CD4-positive, alpha-beta T cell treated with Interleukin-2 at 100 ng/mL for 4 hours (primary cell): Measurements from ENCODE around the gene ANTKMT.
"Not testable (repeated sequence)": the region's sequence is repeated elsewhere in the genome, so short reads cannot be mapped to it uniquely, and the experiment has no call there.

ENCODE experiments used
- DNase-seq: peaks from one replicate; pipeline ENCODE4 v3.0.0-alpha.2; 2020; ENCODE audit warnings: low spot score

The ANTKMT gene

GRCh38 chr16:743794-744500, 23.0 kb downstream of the ANTKMT start:
- no peak for DNase-seq

GRCh38 chr16:745739-746138, 24.8 kb downstream of the ANTKMT start:
- DNase-seq, result no peak

GRCh38 chr16:746637-747036, 25.7 kb downstream of the ANTKMT start:
- DNase-seq, result no peak

- no peak for DNase-seq
Observed at GRCh38 chr16:747978-748746, 27.2 kb downstream of the ANTKMT start.

GRCh38 chr16:749010-749409, 28.1 kb downstream of the ANTKMT start:
- DNase-seq, result no peak

GRCh38 chr16:750485-750884, 29.5 kb downstream of the ANTKMT start:
- DNase-seq, result no peak

GRCh38 chr16:751152-752006, 30.4 kb downstream of the ANTKMT start:
- DNase-seq, result no peak

- DNase-seq, result no peak
Observed at GRCh38 chr16:752007-752312, 31.0 kb downstream of the ANTKMT start.

- DNase-seq, result not testable (repeated sequence)
Observed at GRCh38 chr16:754121-754607, 33.2 kb downstream of the ANTKMT start.

- no peak for DNase-seq
Observed at GRCh38 chr16:754656-755055, 33.7 kb downstream of the ANTKMT start.

- DNase-seq, result no peak
Observed at GRCh38 chr16:756428-756827, 35.5 kb downstream of the ANTKMT start.

GRCh38 chr16:759110-759910, 38.4 kb downstream of the ANTKMT start:
- DNase-seq, result no peak

GRCh38 chr16:760065-760464, 39.1 kb downstream of the ANTKMT start:
- no peak for DNase-seq

GRCh38 chr16:760545-761343, 39.8 kb downstream of the ANTKMT start, which contains the start of gene MSLN:
Gene MSLN (plus strand): TSS chr16:760734. CDS start chr16:762681, 1,947 bp downstream.
- DNase-seq, result no peak

GRCh38 chr16:761625-762513, 40.9 kb downstream of the ANTKMT start:
- DNase-seq, result no peak

- no peak for DNase-seq
Observed at GRCh38 chr16:762595-763268, 41.8 kb downstream of the ANTKMT start.

GRCh38 chr16:763369-764183, 42.6 kb downstream of the ANTKMT start:
- DNase-seq, result no peak

GRCh38 chr16:764184-764750, 43.3 kb downstream of the ANTKMT start:
- no peak for DNase-seq
